ENCODE results near the gene NR1H4.

Gene NR1H4

GRCh38 chr12:100474617-100475016, 951 bp downstream of the NR1H4 start:
- H3K4me3 ChIP-seq (ENCODE audit: low read length, poor library complexity, severe bottlenecking) = no peak overlapping the region
- H3K9ac ChIP-seq (ENCODE audit: low read depth, low read length, poor library complexity, severe bottlenecking) = no peak overlapping the region
- no peak overlapping the region for H2AFZ ChIP-seq (ENCODE audit: low read length)
- no peaks in the 10 kb centered on the region for H3K4me1 ChIP-seq (ENCODE audit: insufficient read depth, low read length, poor library complexity, severe bottlenecking)
- no peaks in the 10 kb centered on the region for H3F3A ChIP-seq (ENCODE audit: low read depth)
- H3K79me2 ChIP-seq (ENCODE audit: insufficient read depth, low read length) = no peaks in the 10 kb centered on the region
- H3K4me2 ChIP-seq (ENCODE audit: low read depth, low read length, poor library complexity, severe bottlenecking) = no peak overlapping the region
- H3K9me3 ChIP-seq (ENCODE audit: insufficient read depth, low read depth, low read length) = no peaks in the 10 kb centered on the region
- TF ChIP-seq CTCF (conservative IDR thresholded peaks at IDR 0.05; ENCODE audit: low read length) = no peak
- TF ChIP-seq EZH2phosphoT487 (IDR thresholded peaks at IDR 0.05; ENCODE audit: borderline replicate concordance) = no peak
- no peaks in the 10 kb centered on the region for H4K20me1 ChIP-seq (ENCODE audit: insufficient read depth, low read length, poor library complexity, severe bottlenecking)
- H3K9me2 ChIP-seq (replicated peaks; ENCODE audit: low read depth, low read length) = no peaks in the 10 kb centered on the region
- H3K27me3 ChIP-seq (ENCODE audit: insufficient read depth, low read length, poor library complexity, severe bottlenecking) = no peaks in the 10 kb centered on the region
- H3K36me3 ChIP-seq (ENCODE audit: insufficient read depth, low read length) = no peaks in the 10 kb centered on the region

- no peaks in the 10 kb centered on the region for H3K9me2 ChIP-seq (replicated peaks; ENCODE audit: low read depth, low read length)
- no peaks in the 10 kb centered on the region for H3K79me2 ChIP-seq (ENCODE audit: insufficient read depth, low read length)
- H3K4me2 ChIP-seq (ENCODE audit: low read depth, low read length, poor library complexity, severe bottlenecking) = no peak overlapping the region
- H3K4me1 ChIP-seq (ENCODE audit: insufficient read depth, low read length, poor library complexity, severe bottlenecking) = no peaks in the 10 kb centered on the region
- H3K27me3 ChIP-seq (ENCODE audit: insufficient read depth, low read length, poor library complexity, severe bottlenecking) = no peaks in the 10 kb centered on the region
- no peak overlapping the region for H3K9ac ChIP-seq (ENCODE audit: low read depth, low read length, poor library complexity, severe bottlenecking)
- no peak for TF ChIP-seq EZH2phosphoT487 (IDR thresholded peaks at IDR 0.05; ENCODE audit: borderline replicate concordance)
- TF ChIP-seq CTCF (conservative IDR thresholded peaks at IDR 0.05; ENCODE audit: low read length) = no peak
- H4K20me1 ChIP-seq (ENCODE audit: insufficient read depth, low read length, poor library complexity, severe bottlenecking) = no peaks in the 10 kb centered on the region
- H2AFZ ChIP-seq (ENCODE audit: low read length) = no peak overlapping the region
- no peaks in the 10 kb centered on the region for H3K9me3 ChIP-seq (ENCODE audit: insufficient read depth, low read depth, low read length)
- no peak overlapping the region for H3K4me3 ChIP-seq (ENCODE audit: low read length, poor library complexity, severe bottlenecking)
- H3K36me3 ChIP-seq (ENCODE audit: insufficient read depth, low read length) = no peaks in the 10 kb centered on the region
- no peaks in the 10 kb centered on the region for H3F3A ChIP-seq (ENCODE audit: low read depth)
These were observed 2.5 kb downstream of the NR1H4 start for GRCh38 chr12:100476013-100476751.

GRCh38 chr12:100481021-100481420, 7.4 kb downstream of the NR1H4 start:
- H3K9me2 ChIP-seq (replicated peaks; ENCODE audit: low read depth, low read length) = no peaks in the 10 kb centered on the region
- no peak overlapping the region for H2AFZ ChIP-seq (ENCODE audit: low read length)
- no peak for TF ChIP-seq EZH2phosphoT487 (IDR thresholded peaks at IDR 0.05; ENCODE audit: borderline replicate concordance)
- no peak for TF ChIP-seq CTCF (conservative IDR thresholded peaks at IDR 0.05; ENCODE audit: low read length)
- no peak overlapping the region for H3K4me3 ChIP-seq (ENCODE audit: low read length, poor library complexity, severe bottlenecking)
- no peaks in the 10 kb centered on the region for H3K9me3 ChIP-seq (ENCODE audit: insufficient read depth, low read depth, low read length)
- no peaks in the 10 kb centered on the region for H4K20me1 ChIP-seq (ENCODE audit: insufficient read depth, low read length, poor library complexity, severe bottlenecking)
- H3F3A ChIP-seq (ENCODE audit: low read depth) = no peaks in the 10 kb centered on the region
- no peak overlapping the region for H3K4me2 ChIP-seq (ENCODE audit: low read depth, low read length, poor library complexity, severe bottlenecking)
- H3K79me2 ChIP-seq (ENCODE audit: insufficient read depth, low read length) = no peaks in the 10 kb centered on the region
- H3K27me3 ChIP-seq (ENCODE audit: insufficient read depth, low read length, poor library complexity, severe bottlenecking) = no peaks in the 10 kb centered on the region
- no peak overlapping the region for H3K9ac ChIP-seq (ENCODE audit: low read depth, low read length, poor library complexity, severe bottlenecking)
- H3K4me1 ChIP-seq (ENCODE audit: insufficient read depth, low read length, poor library complexity, severe bottlenecking) = no peaks in the 10 kb centered on the region
- no peaks in the 10 kb centered on the region for H3K36me3 ChIP-seq (ENCODE audit: insufficient read depth, low read length)

All from Loucy (cell line).